ENCODE data around the gene KCNF1. TPM values are rescaled to one million over a fixed set of nuclear protein-coding genes. Genes with fewer than 3 reads are reported as not detected.
"Not testable (repeated sequence)": the region's sequence is repeated elsewhere in the genome, so short reads cannot be mapped to it uniquely, and the experiment has no call there.

KCNF1 gene
- total RNA-seq, 2 donors from 2014 or later: not detected

DNA sequence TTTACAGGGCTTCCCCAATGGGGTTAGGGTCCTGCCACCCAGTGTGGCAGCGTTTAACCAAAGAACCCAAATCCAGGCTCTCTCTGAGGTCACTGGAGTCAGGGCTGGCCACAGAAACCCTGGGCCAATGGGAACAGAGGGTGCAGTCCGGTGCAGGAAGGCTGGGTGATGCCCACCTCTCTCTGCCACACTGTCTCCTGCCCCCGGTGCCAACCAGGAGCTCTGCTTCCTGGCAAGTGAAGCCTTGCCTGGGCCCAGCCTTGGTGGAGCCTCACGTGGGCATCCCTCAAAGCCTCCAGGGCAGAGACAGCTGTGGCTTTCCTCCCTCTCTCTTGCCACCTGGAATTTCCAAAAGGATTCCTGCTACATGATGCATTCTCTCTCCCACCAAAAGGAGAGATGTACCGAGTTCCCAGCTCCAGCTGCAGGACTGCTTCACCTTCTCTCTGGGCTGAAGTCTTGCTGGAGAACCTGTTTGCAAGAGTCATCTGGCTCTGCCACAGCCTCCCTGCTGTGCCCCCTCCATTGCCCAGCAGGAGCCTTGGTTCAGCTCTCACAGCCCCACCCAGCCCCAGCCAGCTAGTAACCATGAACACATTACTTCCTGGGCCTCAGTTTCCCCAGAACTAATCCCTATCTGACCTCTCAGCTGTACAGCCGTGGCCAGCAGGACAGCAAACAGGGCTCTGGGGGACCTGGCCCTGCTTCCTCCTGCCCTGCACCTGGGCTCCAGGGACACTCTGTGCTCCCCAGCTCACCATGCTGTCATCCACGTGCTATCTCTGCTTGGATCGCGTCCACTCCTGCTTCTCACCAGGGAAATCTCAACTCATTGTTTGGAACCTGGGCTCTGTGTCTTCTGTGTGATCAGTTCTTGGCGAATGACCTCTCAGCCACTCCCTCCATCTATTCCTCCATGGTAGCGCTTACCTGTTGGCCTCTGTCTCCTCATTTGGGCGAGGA, 43.4 kb downstream of the KCNF1 start:
- peaks cover 12% of the 10 kb centered on the region for H3K36me3 Mint-ChIP-seq
- DNase-seq (ENCODE audit: low spot score): peak; percentile 23
- H3K4me1 Mint-ChIP-seq (ENCODE audit: low read depth in 2 of 2): peaks cover 13 to 17% of the 10 kb centered on the region in 2 donors
- H3K27ac Mint-ChIP-seq: peak overlapping the region in 1 of 2 donors; percentile 51
- H3K4me3 Mint-ChIP-seq: no peak overlapping the region
- H3K9me3 Mint-ChIP-seq: peaks cover 5% of the 10 kb centered on the region
- H3K27me3 Mint-ChIP-seq: peaks cover 16 to 18% of the 10 kb centered on the region in 2 donors
- peak in 1 of 2 donors; percentile 21 for ATAC-seq

- Mint-ChIP-seq H3K27me3 (peaks cover 12 to 16% of the 10 kb centered on the region in 2 donors), H3K9me3 (peaks cover 5% of the 10 kb centered on the region), H3K4me1 (ENCODE audit: low read depth in 2 of 2) (peaks cover 13 to 17% of the 10 kb centered on the region in 2 donors), H3K4me3 (no peak overlapping the region), H3K36me3 (peaks cover 12% of the 10 kb centered on the region), H3K27ac (peak overlapping the region in 1 of 2 donors; percentile 51)
- ATAC-seq (no peak), DNase-seq (ENCODE audit: low spot score) (no peak)
Measured at GRCh38 chr2:10956006-10956790, 44.5 kb downstream of the KCNF1 start.

- DNase-seq (ENCODE audit: low spot score): no peak
- H3K9me3 Mint-ChIP-seq: peaks cover 5% of the 10 kb centered on the region
- no peak overlapping the region for H3K27ac Mint-ChIP-seq
- peaks cover 12% of the 10 kb centered on the region for H3K36me3 Mint-ChIP-seq
- H3K4me1 Mint-ChIP-seq (ENCODE audit: low read depth in 2 of 2): peaks cover 12 to 17% of the 10 kb centered on the region in 2 donors
- peaks cover 12 to 17% of the 10 kb centered on the region in 2 donors for H3K27me3 Mint-ChIP-seq
- no peak for ATAC-seq
- H3K4me3 Mint-ChIP-seq: no peak overlapping the region
Measured at GRCh38 chr2:10957391-10957790, 45.7 kb downstream of the KCNF1 start.

DNA sequence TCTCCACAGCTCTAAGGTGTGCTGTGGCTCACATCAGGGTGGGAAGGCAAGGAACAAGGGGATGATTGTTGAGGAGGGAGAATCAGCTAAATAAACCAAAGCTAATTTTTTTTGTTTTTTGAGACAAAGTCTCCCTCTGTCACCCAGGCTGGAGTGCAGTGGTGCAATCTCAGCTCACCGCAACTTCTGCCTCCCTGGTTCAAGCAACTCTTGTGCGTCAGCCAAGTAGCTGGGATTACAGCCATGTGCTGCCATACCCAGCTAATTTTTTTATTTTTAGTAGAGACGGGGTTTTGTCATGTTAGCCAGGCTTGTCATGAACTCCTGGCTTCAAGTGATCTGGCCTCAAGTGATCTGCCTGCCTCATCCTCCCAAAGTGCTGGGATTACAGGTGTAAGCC, 46.7 kb downstream of the KCNF1 start:
- not testable (repeated sequence) for H3K36me3 Mint-ChIP-seq; H3K9me3 Mint-ChIP-seq; H3K4me3 Mint-ChIP-seq; H3K4me1 Mint-ChIP-seq (ENCODE audit: low read depth in 2 of 2); ATAC-seq; H3K27ac Mint-ChIP-seq; DNase-seq (ENCODE audit: low spot score)
- peaks cover 19 to 27% of the 10 kb centered on the region in 2 donors for H3K27me3 Mint-ChIP-seq

- H3K4me3 Mint-ChIP-seq: no peak overlapping the region
- DNase-seq (ENCODE audit: low spot score): no peak
- H3K4me1 Mint-ChIP-seq (ENCODE audit: low read depth in 2 of 2): no peaks in the 10 kb centered on the region
- no peaks in the 10 kb centered on the region for H3K36me3 Mint-ChIP-seq
- peaks cover 26 to 40% of the 10 kb centered on the region in 2 donors for H3K27me3 Mint-ChIP-seq
- ATAC-seq: no peak
- H3K27ac Mint-ChIP-seq: no peak overlapping the region
- H3K9me3 Mint-ChIP-seq: no peaks in the 10 kb centered on the region
Measured at GRCh38 chr2:10960606-10961489, 49.1 kb downstream of the KCNF1 start.

GRCh38 chr2:10961490-10961875, 49.7 kb downstream of the KCNF1 start:
- Mint-ChIP-seq H3K36me3 (no peaks in the 10 kb centered on the region), H3K4me1 (ENCODE audit: low read depth in 2 of 2) (no peaks in the 10 kb centered on the region), H3K4me3 (no peak overlapping the region), H3K27ac (no peak overlapping the region), H3K27me3 (peaks cover 23 to 37% of the 10 kb centered on the region in 2 donors), H3K9me3 (no peaks in the 10 kb centered on the region)
- no peak for ATAC-seq
- no peak for DNase-seq (ENCODE audit: low spot score)

DNA sequence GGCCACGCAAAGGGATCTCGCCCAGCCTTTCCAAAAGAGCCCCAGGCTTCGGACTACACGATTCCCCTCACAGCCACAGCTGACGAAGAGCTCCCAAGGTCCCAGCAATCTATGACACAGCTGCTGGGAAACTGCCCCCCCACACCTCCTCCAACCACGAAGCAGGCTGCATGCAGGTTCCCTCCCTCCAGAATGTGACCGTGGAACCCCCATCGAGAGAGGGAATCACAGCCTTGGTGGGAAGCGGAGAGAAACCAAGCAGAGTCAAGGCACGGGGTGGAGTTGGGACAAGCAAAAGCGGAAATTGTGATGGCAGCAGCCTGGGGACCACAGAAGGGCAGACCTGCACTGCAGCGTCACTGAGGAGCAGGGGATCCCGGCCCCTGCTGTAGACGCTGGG, 50.3 kb downstream of the KCNF1 start:
- ATAC-seq: no peak
- Mint-ChIP-seq H3K9me3 (no peaks in the 10 kb centered on the region), H3K27me3 (peaks cover 21 to 33% of the 10 kb centered on the region in 2 donors), H3K27ac (no peak overlapping the region), H3K4me1 (ENCODE audit: low read depth in 2 of 2) (no peaks in the 10 kb centered on the region), H3K36me3 (no peaks in the 10 kb centered on the region), H3K4me3 (no peak overlapping the region)
- no peak for DNase-seq (ENCODE audit: low spot score)

- DNase-seq (ENCODE audit: low spot score) (no peak), ATAC-seq (no peak)
- H3K9me3 Mint-ChIP-seq: no peaks in the 10 kb centered on the region
- H3K4me3 Mint-ChIP-seq: no peak overlapping the region
- peaks cover 18 to 33% of the 10 kb centered on the region in 2 donors for H3K27me3 Mint-ChIP-seq
- no peaks in the 10 kb centered on the region for H3K4me1 Mint-ChIP-seq (ENCODE audit: low read depth in 2 of 2)
- H3K27ac Mint-ChIP-seq: no peak overlapping the region
- H3K36me3 Mint-ChIP-seq: no peaks in the 10 kb centered on the region
Measured at GRCh38 chr2:10963155-10963554, 51.4 kb downstream of the KCNF1 start.

Other genes with a start within 250 kb of the KCNF1 start
- 10 to 100 TPM; 35.7 to 49.6 TPM for gene NOL10, start 222.0 kb upstream of the KCNF1 start, total RNA-seq
- not detected for gene ATP6V1C2, start 190.3 kb upstream of the KCNF1 start, total RNA-seq
- 100 to 1,000 TPM; 214 to 236 TPM for gene PDIA6, start 99.1 kb upstream of the KCNF1 start, total RNA-seq
- gene SLC66A3, start 243.5 kb downstream of the KCNF1 start, total RNA-seq: 10 to 100 TPM in 1 of 2 donors, 1 to 10 TPM in 1; 8.2 to 13.0 TPM